Endothelial cell of umbilical vein (primary cell): ENCODE measurements around the gene MPL. TPM values are rescaled to one million over a fixed set of nuclear protein-coding genes. Genes with fewer than 3 reads are reported as not detected.

Experiments
- BruUV-seq: library from RNA; stranded (reverse); fragments of 400-500 nt; replicated peaks from 2 replicates; lab custom pipeline; 2021; lab: Mats Ljungman, UMichigan
- CTCF ChIA-PET: fragments of 300-600, 350-600 bp; sonication (Branson Sonifier 250); formaldehyde crosslinking; loops from one replicate; lab custom pipeline; 2021; ENCODE audit warnings: antibody characterized with exemption, inconsistent platforms; lab: Charles Lee
- POLR2A ChIA-PET: fragments of 300-600, 350-600 bp; sonication (Branson Sonifier 250); formaldehyde crosslinking; loops from one replicate; lab custom pipeline; 2021; ENCODE audit warnings: antibody characterized with exemption, inconsistent platforms; lab: Charles Lee
- DNase-seq: peaks from one replicate; pipeline ENCODE4 v3.0.0-alpha.2; 2011; ENCODE audit warnings: low read depth, low spot score
- FAIRE-seq: peaks from 2 replicates; lab custom pipeline; 2011; peaks lifted over from hg19 to GRCh38; lab: Jason Lieb, UNC
- H2AFZ ChIP-seq: 2 replicates; pipeline ENCODE4 v1.6.0; 2012; ENCODE audit warnings: low read depth, low read length, control low read depth, inconsistent platforms
- H3K27ac ChIP-seq: 2 replicates; pipeline ENCODE4 v1.5.1; 2011; ENCODE audit warnings: low read depth, mild to moderate bottlenecking, control low read depth, low read length, moderate library complexity; ENCODE audit not compliant: insufficient read depth
- H3K27me3 ChIP-seq, 2 experiments: 2 replicates each; pipeline versions ENCODE4 v1.6.0 to v1.6.1; 2011; ENCODE audit warnings: low read length in 2 of 2, mixed read lengths in 1 of 2; ENCODE audit not compliant: control insufficient read depth in 2 of 2, insufficient read depth in 2 of 2
- H3K36me3 ChIP-seq, 2 experiments: 2 replicates in 1 of 2; 3 replicates in 1 of 2; pipeline ENCODE4 v1.5.1; 2011; ENCODE audit warnings: low read length in 2 of 2, mild to moderate bottlenecking in 1 of 2, moderate library complexity in 1 of 2; ENCODE audit not compliant: control insufficient read depth in 2 of 2, insufficient read depth in 2 of 2; ENCODE audit errors: extremely low read depth in 1 of 2
- H3K4me1 ChIP-seq: 3 replicates; pipeline ENCODE4 v1.5.1; 2011; ENCODE audit warnings: mild to moderate bottlenecking, low read length; ENCODE audit not compliant: control insufficient read depth, insufficient read depth; ENCODE audit errors: extremely low read depth
- H3K4me2 ChIP-seq: 2 replicates; pipeline ENCODE4 v1.6.1; 2011; ENCODE audit warnings: low read length, control low read depth, mixed read lengths; ENCODE audit not compliant: insufficient read depth
- H3K4me3 ChIP-seq, 3 experiments: fragments of 200-600 bp in 1 of 3; sonication (generic), shearing (Covaris generic) in 1 of 3; replicated peaks in 1 of 3; 2 replicates each; pipeline ENCODE4 v1.5.1; 2011 to 2016; ENCODE audit warnings: control low read depth in 3 of 3, low read length in 3 of 3, mild to moderate bottlenecking in 2 of 3, inconsistent platforms in 1 of 3, low read depth in 1 of 3, moderate library complexity in 1 of 3; ENCODE audit not compliant: insufficient read depth in 1 of 3
- H3K79me2 ChIP-seq: 2 replicates; pipeline ENCODE4 v1.6.0; 2012; ENCODE audit warnings: low read length, inconsistent platforms; ENCODE audit not compliant: control insufficient read depth, insufficient read depth
- H3K9ac ChIP-seq: replicated peaks from 2 replicates; pipeline ENCODE3; 2011; ENCODE audit warnings: low read length, control low read depth; ENCODE audit not compliant: insufficient read depth; ENCODE audit errors: extremely low read depth
- H3K9me1 ChIP-seq: replicated peaks from 3 replicates; pipeline ENCODE4 v1.6.0; 2011; ENCODE audit warnings: mild to moderate bottlenecking, low read length; ENCODE audit not compliant: control insufficient read depth, insufficient read depth; ENCODE audit errors: extremely low read depth
- H3K9me3 ChIP-seq: replicated peaks from 2 replicates; pipeline ENCODE4 v1.5.1; 2012; ENCODE audit warnings: low read length, inconsistent platforms; ENCODE audit not compliant: control insufficient read depth, insufficient read depth
- H4K20me1 ChIP-seq: replicated peaks from 2 replicates; pipeline ENCODE3; 2011; ENCODE audit warnings: mild to moderate bottlenecking, low read length; ENCODE audit not compliant: control insufficient read depth, insufficient read depth; ENCODE audit errors: extremely low read depth
- EZH2 ChIP-seq: IDR thresholded peaks from 2 replicates; pipeline ENCODE4 v1.6.1; 2012; ENCODE audit warnings: borderline replicate concordance, low read depth, mild to moderate bottlenecking, moderate library complexity, low read length, inconsistent platforms; ENCODE audit not compliant: severe bottlenecking
- FOS ChIP-seq: IDR thresholded peaks from 2 replicates; pipeline ENCODE4 v1.6.1; 2011; ENCODE audit warnings: mild to moderate bottlenecking, low read length, moderate library complexity, borderline replicate concordance; ENCODE audit not compliant: insufficient read depth
- GATA2 ChIP-seq: IDR thresholded peaks from 2 replicates; pipeline ENCODE4 v1.7.0; 2011; ENCODE audit warnings: low read depth, mild to moderate bottlenecking, moderate library complexity, mixed read lengths, low read length; ENCODE audit not compliant: insufficient read length, insufficient read depth
- JUN ChIP-seq: IDR thresholded peaks from 2 replicates; pipeline ENCODE4 v1.6.1; 2011; ENCODE audit warnings: borderline replicate concordance, low read depth; ENCODE audit not compliant: insufficient read length, insufficient read depth
- MYC ChIP-seq: IDR thresholded peaks from one replicate; pipeline ENCODE4 v1.6.1; 2011; ENCODE audit warnings: mild to moderate bottlenecking, low read depth, low read length
- POLR2A ChIP-seq: IDR thresholded peaks from 2 replicates; pipeline ENCODE4 v1.6.1; 2012; ENCODE audit warnings: low read depth, mild to moderate bottlenecking, control low read depth, low read length
- POLR2AphosphoS5 ChIP-seq: IDR thresholded peaks from 2 replicates; pipeline ENCODE4 v1.6.1; 2012; ENCODE audit warnings: low read depth, mild to moderate bottlenecking, control low read depth, low read length, moderate library complexity; ENCODE audit not compliant: insufficient read depth
- dilution Hi-C: fragments of 300-500 bp; cut with MboI; formaldehyde crosslinking; loops from one replicate; pipeline ENCODE4 v1.15.0; 2019; ENCODE audit warnings: low sequenced_read_pairs; ENCODE audit not compliant: extremely low pct_ligation_motif_present
- intact Hi-C: fragments of 100-400 bp; cut with micrococcal nuclease; formaldehyde crosslinking; loops from one replicate; pipeline ENCODE4 v1.10.0; 2022
- polyA plus RNA-seq, 4 experiments: library from polyadenylated mRNA; depleted of rRNA in 3 of 4; stranded (reverse) in 3 of 4; unstranded in 1 of 4; fragments of >200 nt; gene quantifications; 2 replicates each; pipeline versions ENCODE4 v1.2.1 to v1.2.3, GENCODE V29; 2011 to 2012; ENCODE audit warnings: missing spikeins in 1 of 4
- total RNA-seq: library from RNA; stranded (reverse); gene quantifications from 2 replicates; pipeline ENCODE4 v1.2.3, GENCODE V29; 2021
- TF ChIP-seq, protein P1 (sequence below): IDR thresholded peaks from 2 replicates; pipeline ENCODE4 v1.6.1; 2011; ENCODE audit not compliant: insufficient read depth, insufficient read length
- TF ChIP-seq, protein P2 (sequence below), 2 donors: IDR thresholded peaks; 1 replicate in 1 of 2; 2 replicates in 1 of 2; pipeline ENCODE4 v1.5.1; 2011; ENCODE audit warnings: low read length in 2 of 2, mild to moderate bottlenecking in 2 of 2, moderate library complexity in 2 of 2, control low read depth in 1 of 2, inconsistent platforms in 1 of 2, low read depth in 1 of 2; ENCODE audit not compliant: insufficient read depth in 1 of 2; ENCODE audit errors: extremely low read depth in 1 of 2

The MPL gene
- total and polyA plus RNA-seq, 2 donors (not counting 3 experiments of a cell fraction or from before 2014, with no cell fraction given), result 0.14 to 0.24 TPM

DNA sequence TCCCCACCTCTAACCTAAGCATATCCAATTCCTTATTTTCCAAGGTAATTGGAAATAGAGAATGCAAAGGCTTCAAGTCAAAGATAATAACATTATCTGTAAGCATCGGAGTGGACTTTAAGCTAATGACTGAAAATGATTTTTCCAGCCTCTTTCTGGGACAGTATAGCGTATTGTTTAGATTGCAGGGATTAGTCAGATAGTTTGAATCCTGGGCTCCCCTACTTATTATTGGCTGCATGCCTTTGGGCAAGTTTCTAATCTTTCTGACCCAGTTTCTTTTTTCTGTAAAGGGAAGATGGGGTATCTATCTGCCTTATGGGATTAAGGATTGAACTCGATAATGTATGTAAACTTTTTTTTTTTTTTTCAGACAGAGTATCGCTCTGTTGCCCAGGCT lies 19.6 kb downstream of the MPL start:
- peaks cover 34% of the 10 kb centered on the region for H3K79me2 ChIP-seq
- H3K4me3 ChIP-seq, result no peak overlapping the region
- H3K27me3 ChIP-seq, result no peaks in the 10 kb centered on the region
- no peak overlapping the region for H2AFZ ChIP-seq
- no peak overlapping the region for H3K9ac ChIP-seq
- no TSS peak for BruUV-seq
- intact Hi-C loops (no loop called here), dilution Hi-C loops (no loop called here)
- TF ChIP-seq MYC, result no peak
- TF ChIP-seq EZH2, result no peak
- no peak for TF ChIP-seq FOS
- TF ChIP-seq, protein P1, sequence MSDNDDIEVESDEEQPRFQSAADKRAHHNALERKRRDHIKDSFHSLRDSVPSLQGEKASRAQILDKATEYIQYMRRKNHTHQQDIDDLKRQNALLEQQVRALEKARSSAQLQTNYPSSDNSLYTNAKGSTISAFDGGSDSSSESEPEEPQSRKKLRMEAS, result no peak
- TF ChIP-seq POLR2AphosphoS5, result no peak
- no peak for TF ChIP-seq GATA2
- no peak for TF ChIP-seq POLR2A
- TF ChIP-seq, protein P2, sequence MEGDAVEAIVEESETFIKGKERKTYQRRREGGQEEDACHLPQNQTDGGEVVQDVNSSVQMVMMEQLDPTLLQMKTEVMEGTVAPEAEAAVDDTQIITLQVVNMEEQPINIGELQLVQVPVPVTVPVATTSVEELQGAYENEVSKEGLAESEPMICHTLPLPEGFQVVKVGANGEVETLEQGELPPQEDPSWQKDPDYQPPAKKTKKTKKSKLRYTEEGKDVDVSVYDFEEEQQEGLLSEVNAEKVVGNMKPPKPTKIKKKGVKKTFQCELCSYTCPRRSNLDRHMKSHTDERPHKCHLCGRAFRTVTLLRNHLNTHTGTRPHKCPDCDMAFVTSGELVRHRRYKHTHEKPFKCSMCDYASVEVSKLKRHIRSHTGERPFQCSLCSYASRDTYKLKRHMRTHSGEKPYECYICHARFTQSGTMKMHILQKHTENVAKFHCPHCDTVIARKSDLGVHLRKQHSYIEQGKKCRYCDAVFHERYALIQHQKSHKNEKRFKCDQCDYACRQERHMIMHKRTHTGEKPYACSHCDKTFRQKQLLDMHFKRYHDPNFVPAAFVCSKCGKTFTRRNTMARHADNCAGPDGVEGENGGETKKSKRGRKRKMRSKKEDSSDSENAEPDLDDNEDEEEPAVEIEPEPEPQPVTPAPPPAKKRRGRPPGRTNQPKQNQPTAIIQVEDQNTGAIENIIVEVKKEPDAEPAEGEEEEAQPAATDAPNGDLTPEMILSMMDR (IDR thresholded peaks at IDR 0.05; ENCODE audit: extremely low read depth in 1 of 2, insufficient read depth in 1 of 2, low read depth in 1 of 2, low read length in 2 of 2), result no peak
- TF ChIP-seq JUN, result no peak
- H4K20me1 ChIP-seq, result no peaks in the 10 kb centered on the region
- CTCF ChIA-PET, result interaction anchor here (1.0 to 2.8 kb wide), 7 partner anchors 11 to 130 kb away, joined by 3 to 19 read pairs (median 11); partner anchors contain the start of gene ELOVL1
- FAIRE-seq (no peak), DNase-seq (no peak)
- POLR2A ChIA-PET, result no interaction called here
- H3K9me3 ChIP-seq, result no peaks in the 10 kb centered on the region
- peaks cover 38% of the 10 kb centered on the region for H3K4me1 ChIP-seq
- H3K36me3 ChIP-seq, result peaks cover 4 to 5% of the 10 kb centered on the region in 2 experiments
- H3K27ac ChIP-seq, result no peak overlapping the region
- H3K4me2 ChIP-seq, result no peak overlapping the region
- H3K9me1 ChIP-seq, result no peaks in the 10 kb centered on the region
